Measurements from ENCODE around the gene RMRP.

Gene RMRP

DNA sequence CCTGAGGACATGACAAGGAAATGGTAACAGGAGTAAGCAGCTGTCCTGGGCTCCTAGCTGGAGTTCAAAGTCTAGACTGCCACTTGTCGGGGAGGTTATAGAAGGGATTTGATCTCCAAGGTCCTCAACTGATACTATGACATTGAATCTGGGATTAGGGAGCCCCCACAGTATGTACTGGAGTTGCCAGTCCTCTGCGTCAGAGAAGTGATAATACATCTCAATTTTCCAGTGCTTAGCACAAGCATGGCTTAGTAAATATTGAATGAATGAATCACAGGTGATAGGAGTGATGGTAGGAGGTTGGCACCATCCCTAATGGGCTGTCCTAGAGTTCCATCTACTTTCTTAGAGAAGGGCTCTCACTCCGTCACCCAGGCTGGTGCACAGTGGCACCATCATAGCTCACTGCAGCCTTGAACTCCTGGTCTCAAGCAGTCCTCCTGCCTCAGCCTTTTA is 38.2 kb upstream of the RMRP start:
- no peak for TF ChIP-seq SNAI2 (CRISPR knock-in tag; IDR thresholded peaks at IDR 0.05)
- TF ChIP-seq PPARA (CRISPR knock-in tag; IDR thresholded peaks at IDR 0.05; ENCODE audit: borderline replicate concordance) = no peak
- TF ChIP-seq, protein P1, sequence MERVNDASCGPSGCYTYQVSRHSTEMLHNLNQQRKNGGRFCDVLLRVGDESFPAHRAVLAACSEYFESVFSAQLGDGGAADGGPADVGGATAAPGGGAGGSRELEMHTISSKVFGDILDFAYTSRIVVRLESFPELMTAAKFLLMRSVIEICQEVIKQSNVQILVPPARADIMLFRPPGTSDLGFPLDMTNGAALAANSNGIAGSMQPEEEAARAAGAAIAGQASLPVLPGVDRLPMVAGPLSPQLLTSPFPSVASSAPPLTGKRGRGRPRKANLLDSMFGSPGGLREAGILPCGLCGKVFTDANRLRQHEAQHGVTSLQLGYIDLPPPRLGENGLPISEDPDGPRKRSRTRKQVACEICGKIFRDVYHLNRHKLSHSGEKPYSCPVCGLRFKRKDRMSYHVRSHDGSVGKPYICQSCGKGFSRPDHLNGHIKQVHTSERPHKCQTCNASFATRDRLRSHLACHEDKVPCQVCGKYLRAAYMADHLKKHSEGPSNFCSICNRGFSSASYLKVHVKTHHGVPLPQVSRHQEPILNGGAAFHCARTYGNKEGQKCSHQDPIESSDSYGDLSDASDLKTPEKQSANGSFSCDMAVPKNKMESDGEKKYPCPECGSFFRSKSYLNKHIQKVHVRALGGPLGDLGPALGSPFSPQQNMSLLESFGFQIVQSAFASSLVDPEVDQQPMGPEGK (CRISPR knock-in tag; IDR thresholded peaks at IDR 0.05; ENCODE audit: borderline replicate concordance) = no peak
- TF ChIP-seq TOX (CRISPR knock-in tag; IDR thresholded peaks at IDR 0.05; ENCODE audit: borderline replicate concordance) = no peak
- no peak for TF ChIP-seq ZNF8 (CRISPR knock-in tag; IDR thresholded peaks at IDR 0.05)
- TF ChIP-seq ZFP3 (CRISPR knock-in tag; IDR thresholded peaks at IDR 0.05) = no peak
- TF ChIP-seq CSDC2 (CRISPR knock-in tag; IDR thresholded peaks at IDR 0.05) = no peak
- TF ChIP-seq ZC3H10 (CRISPR knock-in tag; IDR thresholded peaks at IDR 0.05) = no peak
- TF ChIP-seq RARB (CRISPR knock-in tag; IDR thresholded peaks at IDR 0.05) = no peak
- TF ChIP-seq CSRNP3 (CRISPR knock-in tag; IDR thresholded peaks at IDR 0.05) = no peak
- TF ChIP-seq ZFP30 (CRISPR knock-in tag; IDR thresholded peaks at IDR 0.05) = no peak
- TF ChIP-seq GLIS3 (CRISPR knock-in tag; IDR thresholded peaks at IDR 0.05) = no peak
- no peak for TF ChIP-seq ZNF565 (CRISPR knock-in tag; conservative IDR thresholded peaks at IDR 0.05; ENCODE audit: low read depth)
- no peak for TF ChIP-seq BACH2 (CRISPR knock-in tag; IDR thresholded peaks at IDR 0.05; ENCODE audit: borderline replicate concordance)
- no peak for ATAC-seq

DNA sequence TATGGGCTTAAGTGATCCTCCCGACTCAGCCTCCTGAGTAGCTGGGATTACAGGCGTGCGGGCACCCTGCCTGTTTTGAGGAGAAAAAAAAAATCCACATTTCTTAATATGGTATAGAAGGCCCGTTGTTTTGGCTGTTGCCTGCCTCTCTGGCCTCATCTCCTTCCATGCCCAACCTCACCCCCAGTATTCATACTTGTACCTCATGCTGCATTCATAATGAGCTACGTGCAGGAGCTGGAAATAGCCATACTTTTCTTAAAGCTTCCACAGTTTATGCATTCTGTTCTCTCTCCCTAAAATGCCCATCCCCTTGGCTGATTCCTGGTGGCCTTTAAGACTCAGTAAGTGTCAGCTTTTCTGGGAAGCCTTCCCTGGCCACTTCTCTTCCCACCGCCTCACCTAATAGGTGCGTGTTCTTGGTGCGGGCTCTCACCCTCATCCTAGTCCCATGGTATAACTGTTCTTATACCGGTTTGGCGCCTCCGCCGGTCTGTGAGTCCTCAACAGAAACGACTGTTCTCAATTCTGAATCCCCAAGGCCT is 34.0 kb upstream of the RMRP start:
- TF ChIP-seq RARB (CRISPR knock-in tag; IDR thresholded peaks at IDR 0.05) (no peak), CSRNP3 (CRISPR knock-in tag; IDR thresholded peaks at IDR 0.05) (no peak), TSHZ2 (CRISPR knock-in tag; IDR thresholded peaks at IDR 0.05) (no peak), TCF4 (CRISPR knock-in tag; IDR thresholded peaks at IDR 0.05; ENCODE audit: borderline replicate concordance) (no peak), ARNTL (CRISPR knock-in tag; IDR thresholded peaks at IDR 0.05; ENCODE audit: borderline replicate concordance, low read depth) (no peak), BACH2 (CRISPR knock-in tag; IDR thresholded peaks at IDR 0.05; ENCODE audit: borderline replicate concordance) (no peak), ESRRG (CRISPR knock-in tag; IDR thresholded peaks at IDR 0.05) (no peak)
- TF ChIP-seq, protein P2, sequence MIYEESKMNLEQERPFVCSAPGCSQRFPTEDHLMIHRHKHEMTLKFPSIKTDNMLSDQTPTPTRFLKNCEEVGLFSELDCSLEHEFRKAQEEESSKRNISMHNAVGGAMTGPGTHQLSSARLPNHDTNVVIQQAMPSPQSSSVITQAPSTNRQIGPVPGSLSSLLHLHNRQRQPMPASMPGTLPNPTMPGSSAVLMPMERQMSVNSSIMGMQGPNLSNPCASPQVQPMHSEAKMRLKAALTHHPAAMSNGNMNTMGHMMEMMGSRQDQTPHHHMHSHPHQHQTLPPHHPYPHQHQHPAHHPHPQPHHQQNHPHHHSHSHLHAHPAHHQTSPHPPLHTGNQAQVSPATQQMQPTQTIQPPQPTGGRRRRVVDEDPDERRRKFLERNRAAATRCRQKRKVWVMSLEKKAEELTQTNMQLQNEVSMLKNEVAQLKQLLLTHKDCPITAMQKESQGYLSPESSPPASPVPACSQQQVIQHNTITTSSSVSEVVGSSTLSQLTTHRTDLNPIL (CRISPR knock-in tag; IDR thresholded peaks at IDR 0.05; ENCODE audit: low read depth) = no peak
- no peak for ATAC-seq

GRCh38 chr9:35691334-35691650 is 33.5 kb upstream of the RMRP start:
- TF ChIP-seq ZFP30 (CRISPR knock-in tag; IDR thresholded peaks at IDR 0.05) (no peak), ZNF8 (CRISPR knock-in tag; IDR thresholded peaks at IDR 0.05) (no peak), ZC3H10 (CRISPR knock-in tag; IDR thresholded peaks at IDR 0.05) (no peak), BACH2 (CRISPR knock-in tag; IDR thresholded peaks at IDR 0.05; ENCODE audit: borderline replicate concordance) (no peak), CSRNP3 (CRISPR knock-in tag; IDR thresholded peaks at IDR 0.05) (no peak), ZNF565 (CRISPR knock-in tag; conservative IDR thresholded peaks at IDR 0.05; ENCODE audit: low read depth) (no peak)
- TF ChIP-seq, protein P1 (CRISPR knock-in tag; IDR thresholded peaks at IDR 0.05; ENCODE audit: borderline replicate concordance) = no peak
- TF ChIP-seq, protein P2 (CRISPR knock-in tag; IDR thresholded peaks at IDR 0.05; ENCODE audit: low read depth) = no peak
- peak; percentile 29; the same call in 2 of the 3 replicates for ATAC-seq
